Smooth muscle cell of the brain vasculature (primary cell): ENCODE measurements around the gene SNTG2.
A peak's percentile ranks its signal among the peaks of the same experiment; 100 is the strongest.

Experiments used
- DNase-seq: peaks from one replicate; pipeline ENCODE4 v3.0.0-alpha.2; 2012; ENCODE audit warnings: low read depth, low spot score

SNTG2 gene

GRCh38 chr2:1047485-1047884, 96.8 kb downstream of the SNTG2 start:
- no peak for DNase-seq

DNA sequence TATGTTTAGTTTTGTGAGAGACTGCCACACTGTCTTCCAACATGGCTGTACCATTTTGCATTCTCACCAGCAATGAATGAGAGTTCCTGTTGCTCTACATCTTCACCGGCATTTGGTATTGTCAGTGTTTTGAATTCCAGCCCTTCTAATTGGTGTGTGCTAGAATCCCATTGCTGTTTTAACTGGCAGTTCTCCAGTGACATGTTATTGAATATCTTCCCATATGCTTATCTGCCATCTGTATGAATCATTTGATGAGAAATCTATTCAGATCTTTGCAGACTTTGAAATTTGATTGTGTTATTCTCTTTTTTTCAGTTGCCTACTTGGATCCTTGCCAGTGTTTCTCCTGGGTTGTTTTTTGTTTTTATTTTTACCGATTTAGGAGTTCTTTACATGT, 99.0 kb downstream of the SNTG2 start:
- DNase-seq = peak; percentile 7

DNA sequence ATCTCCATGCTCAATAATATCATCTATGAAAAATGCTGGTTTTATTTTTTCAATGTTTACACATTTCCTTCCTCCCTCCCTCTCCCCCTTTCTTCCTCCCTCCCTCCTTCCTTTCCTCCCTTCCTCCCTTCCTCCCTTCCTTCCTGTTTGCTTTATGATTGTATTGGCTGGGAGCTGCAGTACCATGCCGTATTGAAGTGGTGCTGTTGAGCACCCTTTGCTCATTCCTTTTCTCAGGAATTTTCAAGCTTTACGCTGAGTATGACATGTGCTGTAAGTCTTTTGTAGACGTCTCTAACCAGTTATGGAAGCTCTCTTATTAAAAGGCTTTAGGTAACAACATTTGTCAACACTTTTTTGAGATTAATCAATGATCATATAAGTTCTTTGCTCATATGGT, 100.4 kb downstream of the SNTG2 start:
- no peak for DNase-seq

GRCh38 chr2:1052771-1053191, 102.1 kb downstream of the SNTG2 start:
- DNase-seq = peak; percentile 3

DNA sequence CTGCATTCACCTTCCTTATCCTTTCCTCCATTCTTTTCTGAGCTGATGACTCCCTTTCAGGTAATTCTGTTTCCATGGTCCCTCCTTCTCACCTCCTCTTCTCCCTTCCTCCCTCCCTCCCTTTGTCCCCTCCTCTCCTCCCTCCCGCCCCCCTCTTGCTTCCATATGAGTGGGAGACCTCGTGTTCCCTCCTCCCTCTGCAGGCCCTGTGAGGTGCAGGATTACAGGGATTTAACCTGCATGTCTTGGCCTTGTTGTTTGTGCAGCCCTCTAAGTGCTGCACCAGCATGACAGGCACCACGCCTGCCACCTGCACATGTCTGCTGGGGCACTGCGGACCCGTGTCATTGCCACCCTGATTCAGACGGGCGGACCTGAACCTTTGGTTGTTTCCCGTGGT, 103.1 kb downstream of the SNTG2 start:
- DNase-seq = no peak

GRCh38 chr2:1054399-1054798, 103.8 kb downstream of the SNTG2 start:
- DNase-seq = no peak

GRCh38 chr2:1055014-1055595, 104.5 kb downstream of the SNTG2 start:
- DNase-seq = peak; percentile 3

- DNase-seq = no peak
These were observed 109.7 kb downstream of the SNTG2 start for GRCh38 chr2:1060372-1060771.

GRCh38 chr2:1060987-1061386, 110.3 kb downstream of the SNTG2 start:
- DNase-seq = no peak

DNA sequence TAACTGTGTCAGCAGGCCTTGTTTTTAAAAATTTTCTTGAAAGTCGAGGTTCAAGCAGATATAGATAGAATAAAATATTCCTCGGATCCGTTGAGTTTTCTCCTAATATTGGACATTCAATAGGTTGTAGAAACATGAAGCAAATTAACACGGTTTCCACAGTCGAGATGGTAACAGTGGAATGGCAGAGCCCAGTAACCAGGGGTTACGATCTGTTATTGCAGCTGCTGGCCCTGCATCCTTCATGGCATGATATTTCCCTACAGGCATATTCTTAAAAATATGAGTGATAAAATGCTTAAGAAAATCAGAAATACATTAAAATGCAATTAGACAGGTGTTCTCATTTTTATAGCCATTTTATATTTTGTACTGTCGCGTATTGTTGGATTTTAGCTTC, 117.6 kb downstream of the SNTG2 start:
- no peak for DNase-seq

- no peak for DNase-seq
These were observed 118.2 kb downstream of the SNTG2 start for GRCh38 chr2:1068822-1069221.

- DNase-seq = no peak
These were observed 119.2 kb downstream of the SNTG2 start for GRCh38 chr2:1069847-1070246.

DNA sequence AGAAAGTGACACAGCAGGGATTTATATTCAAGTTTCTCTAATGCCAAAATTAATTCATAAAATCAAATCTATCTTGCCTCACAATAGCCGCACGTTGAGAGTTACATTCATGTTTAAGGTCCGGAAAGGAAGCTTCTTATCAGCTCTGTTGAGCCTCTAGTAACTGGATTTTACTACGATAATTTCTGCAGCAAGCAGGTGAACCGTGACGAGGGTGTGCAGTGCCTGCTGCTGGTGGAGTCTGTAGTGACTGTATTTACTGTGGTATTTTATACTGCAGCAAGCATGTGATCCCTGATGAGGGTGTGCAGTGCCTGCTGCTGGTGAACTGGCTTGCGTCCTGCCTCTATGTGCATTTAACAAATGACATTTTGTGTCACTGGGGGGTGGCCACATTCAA, 120.0 kb downstream of the SNTG2 start:
- DNase-seq = no peak

- no peak for DNase-seq
These were observed 121.0 kb downstream of the SNTG2 start for GRCh38 chr2:1071650-1072049.

DNA sequence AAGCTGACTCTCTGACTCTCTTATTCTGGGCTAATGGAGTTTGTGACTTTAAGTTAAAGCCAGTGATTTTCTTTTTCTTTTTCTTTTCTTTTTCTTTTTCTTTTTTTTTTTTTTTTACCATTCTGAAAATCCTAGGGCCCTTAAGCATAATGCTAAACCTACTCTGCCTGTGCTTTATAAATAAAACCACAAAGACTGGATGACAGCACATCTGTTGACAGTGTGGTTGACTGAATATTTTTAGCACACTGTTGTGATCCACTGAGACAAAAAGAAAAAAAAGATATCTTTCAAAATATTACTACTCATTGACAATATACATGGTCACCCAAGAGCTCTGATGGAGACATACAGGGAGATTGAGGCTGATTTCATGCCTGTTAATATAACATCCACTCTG, 121.6 kb downstream of the SNTG2 start:
- no peak for DNase-seq

DNA sequence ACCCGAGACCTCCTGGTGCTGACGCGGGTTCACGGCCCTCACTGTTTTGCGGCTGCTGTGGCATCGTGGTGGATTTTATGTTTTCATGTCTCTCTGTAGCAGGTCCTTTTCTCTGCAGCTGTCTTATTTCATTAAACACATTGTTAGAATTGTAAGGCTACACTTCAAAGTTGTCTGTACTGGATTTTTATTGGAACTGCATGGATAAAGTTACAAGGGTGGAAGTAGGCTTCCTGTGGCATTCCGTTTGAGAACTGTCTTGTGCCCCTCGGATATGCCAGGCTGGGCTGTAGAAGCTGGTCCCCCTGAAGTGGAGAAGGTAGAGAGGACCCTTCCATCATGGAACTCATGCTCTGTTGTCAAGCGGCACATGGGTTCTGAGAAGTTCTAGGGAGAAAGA, 127.3 kb downstream of the SNTG2 start:
- DNase-seq = no peak

GRCh38 chr2:1078326-1078725, 127.7 kb downstream of the SNTG2 start:
- no peak for DNase-seq

DNA sequence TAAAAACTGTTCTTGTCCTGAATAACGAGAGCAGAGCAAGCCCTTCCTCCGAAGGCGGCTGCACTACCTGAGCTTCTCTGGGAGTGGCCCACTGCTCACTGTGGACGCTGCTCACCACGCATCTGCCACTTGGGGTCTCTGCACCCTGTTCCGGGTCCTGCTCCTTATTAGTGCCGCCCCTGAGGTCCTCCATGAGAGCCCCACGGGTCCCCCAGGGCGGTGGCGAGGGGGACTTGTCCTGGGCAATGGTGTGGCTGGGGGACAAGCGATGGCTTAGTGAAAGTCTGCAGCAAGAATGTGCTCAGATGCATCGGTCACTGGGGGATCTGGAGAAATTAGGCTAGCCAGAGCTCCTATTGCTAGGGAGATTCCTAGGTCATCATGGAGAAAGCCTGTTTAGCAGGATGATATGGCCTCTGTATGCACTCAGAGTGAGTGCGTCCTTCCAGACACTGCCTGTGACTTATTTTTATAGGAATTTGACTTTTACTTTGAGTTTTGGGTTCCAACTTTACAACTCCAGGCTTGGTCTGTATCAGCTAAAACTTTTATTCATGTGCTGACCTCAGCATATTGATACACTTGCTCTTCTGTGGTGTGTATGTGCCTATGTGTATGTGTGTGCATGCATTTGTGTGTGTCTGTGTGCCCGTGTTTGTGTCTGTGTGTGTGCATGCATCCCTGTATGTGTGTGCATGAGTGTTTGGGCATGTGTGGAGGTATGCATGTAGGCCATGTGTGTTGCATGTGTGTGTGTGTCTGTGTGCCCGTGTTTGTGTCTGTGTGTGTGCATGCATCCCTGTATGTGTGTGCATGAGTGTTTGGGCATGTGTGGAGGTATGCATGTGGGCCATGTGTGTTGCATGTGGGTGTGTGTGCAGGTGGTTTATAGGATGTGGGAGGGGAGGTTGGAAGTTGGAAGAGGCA, 129.5 kb downstream of the SNTG2 start:
- no peak for DNase-seq

DNA sequence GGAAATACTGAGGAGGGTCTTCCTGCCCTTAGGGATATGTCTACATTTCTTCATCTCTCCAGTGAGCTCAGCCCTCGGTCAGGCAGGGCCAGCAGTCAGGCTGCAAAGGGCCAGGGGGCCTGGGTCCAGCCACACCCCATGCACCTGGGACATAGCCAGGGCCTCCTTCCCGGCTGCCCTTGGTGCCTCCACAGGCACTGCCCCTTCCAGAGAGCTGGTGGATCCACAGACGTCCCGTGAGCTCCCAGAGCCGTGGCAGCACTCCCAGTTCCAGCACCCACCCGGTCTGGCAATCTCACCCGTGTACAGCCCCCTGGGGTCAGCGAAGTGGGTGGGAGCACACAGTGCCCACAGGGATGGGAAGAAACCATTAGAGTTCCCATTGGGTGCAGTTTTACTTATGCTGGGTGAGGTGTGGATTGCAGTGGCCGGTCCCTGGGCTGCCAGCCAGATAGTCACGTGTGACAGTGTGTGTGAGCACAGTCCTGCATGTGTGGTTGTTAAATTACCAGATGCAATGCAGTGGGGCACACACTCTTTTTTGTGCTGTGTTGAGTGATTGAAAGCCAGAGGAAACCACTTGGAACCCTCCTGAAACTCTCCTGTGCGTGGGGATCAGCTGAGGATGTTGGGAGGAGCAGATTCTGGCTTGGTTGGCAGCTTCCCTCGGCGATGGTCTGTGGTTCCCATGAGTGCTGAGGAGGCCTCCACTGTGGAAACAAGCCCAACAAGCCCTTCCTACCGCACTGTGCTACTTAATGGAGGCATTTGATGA, 131.0 kb downstream of the SNTG2 start:
- no peak for DNase-seq

DNA sequence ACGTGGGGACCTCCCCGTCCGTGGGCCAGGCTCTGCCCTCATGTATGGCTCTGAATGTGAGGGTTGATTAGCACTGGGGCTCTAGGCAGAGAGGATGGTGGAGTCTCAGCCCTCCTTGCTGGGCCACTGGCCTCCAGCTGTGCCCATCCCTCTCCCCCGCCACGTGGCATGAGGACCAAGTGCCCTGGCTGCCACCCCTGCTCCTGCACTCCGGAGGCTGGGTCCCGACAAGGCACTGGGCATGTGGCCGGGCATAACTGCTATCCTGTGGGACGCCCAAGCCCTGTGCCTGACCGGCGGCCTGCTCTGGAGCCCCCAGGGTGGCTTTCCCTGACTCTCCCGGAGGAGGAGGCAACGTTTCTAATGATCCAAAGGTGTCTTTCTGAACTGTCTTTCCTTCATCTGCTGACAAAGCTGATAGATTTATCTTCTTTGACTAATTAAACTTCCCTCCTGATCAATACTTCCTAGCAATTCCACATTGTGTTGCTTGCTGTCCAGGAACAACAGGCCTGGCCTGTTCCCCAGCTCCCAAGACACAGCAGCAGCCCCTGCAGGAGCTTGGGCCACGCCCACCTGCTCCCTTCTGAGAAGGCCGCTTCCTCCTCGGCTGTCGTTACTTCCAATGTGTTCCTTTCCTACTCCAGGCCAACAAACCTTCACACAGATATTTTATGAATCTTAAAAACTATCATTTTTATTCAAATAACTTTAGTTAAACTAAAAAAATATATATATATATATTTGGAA, 132.0 kb downstream of the SNTG2 start:
- DNase-seq = no peak

DNA sequence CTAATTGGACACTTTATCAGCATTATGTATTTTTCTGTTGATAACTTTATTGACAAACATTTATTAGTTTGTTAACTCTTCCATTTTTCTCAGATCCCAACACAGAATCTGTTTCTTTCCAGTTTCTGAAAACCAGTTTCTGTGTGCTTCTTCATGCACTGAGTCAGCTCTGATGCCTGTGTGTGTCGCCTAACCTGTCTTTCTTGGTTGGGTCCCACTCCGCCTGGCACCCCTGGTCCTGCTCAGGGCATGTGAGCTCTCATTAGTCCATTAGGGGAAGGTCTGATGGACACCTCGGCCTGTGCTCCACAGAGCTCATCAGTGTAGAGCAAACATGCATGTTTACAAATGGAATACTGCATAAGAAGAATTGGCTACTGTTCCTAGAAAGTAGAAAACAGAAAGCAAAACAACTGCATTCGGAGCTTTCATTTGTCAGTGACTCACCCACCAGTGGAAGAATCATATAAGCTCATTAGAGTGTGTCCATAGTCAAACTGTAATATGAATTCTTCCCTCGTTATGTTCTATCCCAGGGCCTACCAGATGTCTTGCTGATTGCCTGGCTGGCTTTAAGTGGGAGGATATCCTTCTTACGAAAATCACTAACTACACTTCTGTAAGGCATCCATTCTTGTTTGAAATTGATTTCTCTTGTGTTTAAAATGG, 137.7 kb downstream of the SNTG2 start:
- no peak for DNase-seq
